IPS-11a (cell line): Measurements from ENCODE around the gene HAND1.
"Not testable (repeated sequence)": the region's sequence is repeated elsewhere in the genome, so short reads cannot be mapped to it uniquely, and the experiment has no call there.

ENCODE experiments used
- H3K4me3 ChIP-seq: one replicate; pipeline ENCODE4 v1.5.1; 2013; ENCODE audit warnings: low read depth, low read length, control low read depth

HAND1 gene

GRCh38 chr5:154478224-154478565 is at the start of gene HAND1:
Gene HAND1, minus strand, starts transcription at chr5:154478227. Its CDS starts 219 bp downstream, at chr5:154478008.
- peak within 1 kb of the TSS; percentile 20 for H3K4me3 ChIP-seq

GRCh38 chr5:154526231-154527226 is 48.5 kb upstream of the HAND1 start:
- H3K4me3 ChIP-seq = no peak overlapping the region

GRCh38 chr5:154524859-154525258 is 46.8 kb upstream of the HAND1 start:
- H3K4me3 ChIP-seq = no peak overlapping the region

- H3K4me3 ChIP-seq = no peak overlapping the region
Observed at GRCh38 chr5:154524181-154524580, 46.2 kb upstream of the HAND1 start.

- H3K4me3 ChIP-seq = no peak overlapping the region
Observed at GRCh38 chr5:154523709-154524108, 45.7 kb upstream of the HAND1 start.

GRCh38 chr5:154523104-154523503 is 45.1 kb upstream of the HAND1 start:
- H3K4me3 ChIP-seq = no peak overlapping the region

- no peak overlapping the region for H3K4me3 ChIP-seq
Observed at GRCh38 chr5:154522284-154522683, 44.3 kb upstream of the HAND1 start.

- no peak overlapping the region for H3K4me3 ChIP-seq
Observed at GRCh38 chr5:154521756-154522155, 43.7 kb upstream of the HAND1 start.

GRCh38 chr5:154520861-154521453 is 42.9 kb upstream of the HAND1 start:
- H3K4me3 ChIP-seq = peak overlapping the region; percentile 17

GRCh38 chr5:154519359-154519758 is 41.3 kb upstream of the HAND1 start:
- H3K4me3 ChIP-seq = no peak overlapping the region

- H3K4me3 ChIP-seq = no peak overlapping the region
Observed at GRCh38 chr5:154518438-154518867, 40.4 kb upstream of the HAND1 start.

GRCh38 chr5:154517810-154518437 is 39.9 kb upstream of the HAND1 start:
- H3K4me3 ChIP-seq = no peak overlapping the region

GRCh38 chr5:154517181-154517580 is 39.2 kb upstream of the HAND1 start:
- no peak overlapping the region for H3K4me3 ChIP-seq

- H3K4me3 ChIP-seq = no peak overlapping the region
Observed at GRCh38 chr5:154516475-154516874, 38.4 kb upstream of the HAND1 start.

- H3K4me3 ChIP-seq = not testable (repeated sequence)
Observed at GRCh38 chr5:154515488-154515887, 37.5 kb upstream of the HAND1 start.

GRCh38 chr5:154514331-154514730 is 36.3 kb upstream of the HAND1 start:
- no peak overlapping the region for H3K4me3 ChIP-seq

GRCh38 chr5:154513669-154514084 is 35.6 kb upstream of the HAND1 start:
- no peak overlapping the region for H3K4me3 ChIP-seq

- H3K4me3 ChIP-seq = no peak overlapping the region
Observed at GRCh38 chr5:154511984-154512383, 34.0 kb upstream of the HAND1 start.

GRCh38 chr5:154509784-154510555 is 31.9 kb upstream of the HAND1 start:
- no peak overlapping the region for H3K4me3 ChIP-seq

GRCh38 chr5:154508114-154508513 is 30.1 kb upstream of the HAND1 start:
- H3K4me3 ChIP-seq = no peak overlapping the region

- no peak overlapping the region for H3K4me3 ChIP-seq
Observed at GRCh38 chr5:154506716-154507080, 28.7 kb upstream of the HAND1 start.
